PFSK-1 (cell line): ENCODE data around the gene SSR4.

Source experiments
- FOXP2 ChIP-seq: optimal IDR thresholded peaks from 2 replicates; pipeline ENCODE3; 2011; ENCODE audit warnings: borderline replicate concordance, control low read depth, inconsistent platforms; ENCODE audit not compliant: insufficient read depth; ENCODE audit errors: extremely low read length, extremely low read depth
- POLR2AphosphoS5 ChIP-seq: IDR thresholded peaks from 2 replicates; pipeline ENCODE4 v1.6.1; 2012; ENCODE audit warnings: low read depth, mild to moderate bottlenecking, control low read depth, low read length, moderate library complexity
- SIN3A ChIP-seq: IDR thresholded peaks from 2 replicates; pipeline ENCODE4 v1.6.1; 2012; ENCODE audit warnings: mild to moderate bottlenecking, low read length, moderate library complexity, borderline replicate concordance; ENCODE audit not compliant: insufficient read depth
- TAF1 ChIP-seq: IDR thresholded peaks from 2 replicates; pipeline ENCODE4 v1.6.1; 2012; ENCODE audit warnings: low read length, control low read depth, borderline replicate concordance; ENCODE audit not compliant: insufficient read depth
- TF ChIP-seq, protein P1 (sequence below), 2 experiments: IDR thresholded peaks; 2 replicates each; pipeline versions ENCODE4 v1.6.1 to v1.8.0; 2011 to 2012; ENCODE audit warnings: low read depth in 2 of 2, low read length in 2 of 2, control low read depth in 1 of 2, inconsistent platforms in 1 of 2, mild to moderate bottlenecking in 1 of 2, moderate library complexity in 1 of 2; ENCODE audit not compliant: insufficient read depth in 1 of 2

The SSR4 gene

DNA sequence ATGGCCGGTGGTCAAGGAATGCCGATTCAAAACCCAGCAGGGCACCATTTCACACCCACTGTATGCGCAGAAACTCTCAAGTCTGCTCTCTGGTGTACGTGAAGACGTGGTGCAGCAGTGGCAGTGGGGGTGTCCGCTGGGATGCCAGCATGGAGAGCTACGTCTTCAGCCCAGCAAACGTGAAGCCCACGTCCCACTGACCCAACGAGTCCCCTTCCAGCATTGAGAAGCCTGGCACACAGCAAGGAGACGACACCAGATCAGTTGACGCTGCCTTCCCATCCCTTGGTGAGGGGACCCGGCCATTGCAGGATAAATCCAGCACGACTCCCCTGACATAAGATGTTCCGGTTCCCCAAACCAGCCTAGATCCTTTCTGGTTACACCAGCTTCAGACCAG lies 32.6 kb upstream of the SSR4 start:
- no peak for TF ChIP-seq FOXP2
- TF ChIP-seq TAF1: no peak
- TF ChIP-seq, protein P1, sequence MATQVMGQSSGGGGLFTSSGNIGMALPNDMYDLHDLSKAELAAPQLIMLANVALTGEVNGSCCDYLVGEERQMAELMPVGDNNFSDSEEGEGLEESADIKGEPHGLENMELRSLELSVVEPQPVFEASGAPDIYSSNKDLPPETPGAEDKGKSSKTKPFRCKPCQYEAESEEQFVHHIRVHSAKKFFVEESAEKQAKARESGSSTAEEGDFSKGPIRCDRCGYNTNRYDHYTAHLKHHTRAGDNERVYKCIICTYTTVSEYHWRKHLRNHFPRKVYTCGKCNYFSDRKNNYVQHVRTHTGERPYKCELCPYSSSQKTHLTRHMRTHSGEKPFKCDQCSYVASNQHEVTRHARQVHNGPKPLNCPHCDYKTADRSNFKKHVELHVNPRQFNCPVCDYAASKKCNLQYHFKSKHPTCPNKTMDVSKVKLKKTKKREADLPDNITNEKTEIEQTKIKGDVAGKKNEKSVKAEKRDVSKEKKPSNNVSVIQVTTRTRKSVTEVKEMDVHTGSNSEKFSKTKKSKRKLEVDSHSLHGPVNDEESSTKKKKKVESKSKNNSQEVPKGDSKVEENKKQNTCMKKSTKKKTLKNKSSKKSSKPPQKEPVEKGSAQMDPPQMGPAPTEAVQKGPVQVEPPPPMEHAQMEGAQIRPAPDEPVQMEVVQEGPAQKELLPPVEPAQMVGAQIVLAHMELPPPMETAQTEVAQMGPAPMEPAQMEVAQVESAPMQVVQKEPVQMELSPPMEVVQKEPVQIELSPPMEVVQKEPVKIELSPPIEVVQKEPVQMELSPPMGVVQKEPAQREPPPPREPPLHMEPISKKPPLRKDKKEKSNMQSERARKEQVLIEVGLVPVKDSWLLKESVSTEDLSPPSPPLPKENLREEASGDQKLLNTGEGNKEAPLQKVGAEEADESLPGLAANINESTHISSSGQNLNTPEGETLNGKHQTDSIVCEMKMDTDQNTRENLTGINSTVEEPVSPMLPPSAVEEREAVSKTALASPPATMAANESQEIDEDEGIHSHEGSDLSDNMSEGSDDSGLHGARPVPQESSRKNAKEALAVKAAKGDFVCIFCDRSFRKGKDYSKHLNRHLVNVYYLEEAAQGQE (IDR thresholded peaks at IDR 0.05; ENCODE audit: insufficient read depth in 1 of 2, low read depth in 2 of 2, low read length in 2 of 2): no peak
- TF ChIP-seq SIN3A: no peak
- TF ChIP-seq POLR2AphosphoS5: no peak

DNA sequence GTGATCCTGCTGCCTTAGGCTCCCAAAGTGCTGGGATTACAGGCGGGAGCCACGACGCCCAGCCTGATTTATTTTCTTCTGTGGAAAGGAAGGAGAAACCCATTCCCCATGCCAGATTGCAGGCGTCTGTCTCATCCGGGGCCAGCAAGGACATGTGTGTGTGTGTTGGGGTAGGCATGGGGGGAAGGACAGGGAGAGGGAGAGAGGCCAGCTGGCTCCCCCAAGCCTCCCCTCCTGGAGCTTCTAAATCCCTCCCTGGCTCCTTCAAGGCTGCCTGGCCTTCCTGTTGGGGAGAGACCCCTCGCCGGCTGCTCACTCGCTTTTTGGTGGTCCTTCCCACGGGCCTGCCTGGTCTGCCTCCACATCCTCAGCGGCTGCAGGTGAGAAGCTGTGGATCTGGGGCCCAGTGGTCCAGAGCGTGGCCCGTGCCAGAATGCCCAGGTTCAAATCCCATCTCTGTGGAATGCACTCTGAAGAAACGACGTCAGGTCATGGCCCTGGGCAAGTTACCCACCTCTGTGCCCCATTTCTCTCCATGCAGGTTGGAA lies 31.8 kb upstream of the SSR4 start:
- TF ChIP-seq FOXP2: no peak
- TF ChIP-seq, protein P1 (IDR thresholded peaks at IDR 0.05; ENCODE audit: insufficient read depth in 1 of 2, low read depth in 2 of 2, low read length in 2 of 2): no peak

DNA sequence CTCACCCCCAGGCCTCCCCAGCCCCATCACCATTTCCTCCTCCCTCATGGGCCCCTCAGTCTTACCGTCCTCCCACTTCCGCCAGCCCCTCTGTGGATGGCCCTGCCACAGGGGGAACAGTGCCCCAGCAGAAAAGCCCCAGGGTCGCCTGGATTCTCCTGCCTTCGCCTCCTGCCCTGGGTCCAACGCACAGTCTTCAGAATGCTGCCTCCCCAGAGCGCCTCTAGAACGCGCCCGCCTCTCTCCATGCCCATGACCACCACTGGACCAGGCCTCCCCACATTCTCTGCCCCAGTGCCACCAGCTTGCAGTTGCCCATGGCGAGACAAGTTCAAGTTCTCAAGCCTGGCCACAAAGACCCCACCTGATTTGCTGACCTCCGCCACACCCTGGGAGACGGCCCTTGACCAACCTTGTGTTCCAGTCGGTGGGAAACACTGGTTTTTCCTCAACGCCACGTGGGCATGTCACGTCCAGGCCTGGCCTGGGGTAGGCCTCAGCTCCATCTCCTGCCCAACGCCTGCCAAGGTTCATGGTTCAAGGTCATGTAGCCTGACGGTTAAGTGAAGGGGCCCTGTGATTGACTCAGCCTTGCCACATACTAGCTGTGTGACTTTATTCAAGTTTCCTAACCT lies 31.1 kb upstream of the SSR4 start:
- TF ChIP-seq TAF1: no peak
- TF ChIP-seq, protein P1 (IDR thresholded peaks at IDR 0.05; ENCODE audit: insufficient read depth in 1 of 2, low read depth in 2 of 2, low read length in 2 of 2): no peak

DNA sequence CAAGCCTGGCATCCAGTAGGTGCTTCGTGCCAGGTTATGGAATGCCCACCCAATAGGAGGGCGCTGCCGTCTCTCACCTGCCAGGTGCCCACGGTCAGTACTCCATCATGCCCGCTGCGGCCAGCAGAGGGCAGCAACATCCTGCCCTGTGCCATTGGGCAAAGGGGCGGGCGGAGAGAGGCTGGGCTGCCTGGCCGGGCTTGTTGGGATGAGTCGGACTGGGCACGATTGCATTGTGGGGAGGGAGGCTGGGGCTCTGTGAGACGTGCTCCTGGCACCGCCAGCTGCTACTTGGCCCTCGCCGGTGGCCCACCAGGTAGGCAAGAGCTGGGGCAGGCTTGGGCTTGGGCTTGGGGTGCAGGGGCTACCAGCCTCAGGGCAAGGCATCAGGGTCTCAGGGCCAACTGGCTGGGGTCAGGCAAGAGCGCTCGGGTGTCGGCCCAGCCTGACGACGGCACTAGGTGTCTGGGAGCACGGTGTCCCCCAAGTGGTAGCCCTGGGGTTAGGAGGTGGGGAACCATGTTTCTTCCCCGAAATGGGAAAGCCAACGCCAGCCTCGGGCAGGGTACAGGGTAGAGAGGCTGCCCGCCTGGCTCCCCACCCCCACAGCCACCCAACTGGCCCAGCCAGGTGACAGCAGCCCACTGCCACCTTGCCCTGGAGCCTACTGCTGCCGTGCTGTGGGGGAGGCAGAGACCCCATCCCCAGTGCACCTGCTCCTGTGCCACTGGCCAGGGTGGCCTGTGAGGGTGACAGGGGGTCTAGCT lies 30.3 kb upstream of the SSR4 start, which contains the start of gene PLXNB3:
Gene PLXNB3, plus strand, starts transcription at position 261 of the 767 bp plus-strand sequence. CDS start 1,287 bp downstream, outside the sequence.
- TF ChIP-seq TAF1: no peak
- TF ChIP-seq FOXP2: no peak
- no peak for TF ChIP-seq SIN3A
- no peak for TF ChIP-seq POLR2AphosphoS5
- TF ChIP-seq, protein P1 (IDR thresholded peaks at IDR 0.05; ENCODE audit: insufficient read depth in 1 of 2, low read depth in 2 of 2, low read length in 2 of 2): no peak

DNA sequence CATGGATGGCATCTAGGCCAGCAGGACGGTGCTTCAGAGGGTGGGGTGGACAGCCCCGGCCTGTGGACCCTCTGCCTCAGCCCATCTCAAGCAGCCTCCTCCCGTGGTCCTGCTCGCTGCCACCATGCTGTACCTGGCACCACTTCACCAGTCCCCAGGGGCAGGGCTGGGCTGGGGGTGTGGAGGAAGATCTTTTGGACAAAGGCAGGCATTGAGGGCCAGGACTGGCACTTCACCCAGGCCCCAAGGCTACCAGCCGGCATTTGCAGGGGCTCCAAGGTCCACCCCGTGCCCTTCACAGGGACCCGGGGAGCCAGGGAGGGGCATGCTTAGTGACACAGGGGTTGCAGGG lies 29.7 kb upstream of the SSR4 start:
- TF ChIP-seq FOXP2: no peak
- no peak for TF ChIP-seq SIN3A
- no peak for TF ChIP-seq POLR2AphosphoS5
- TF ChIP-seq, protein P1 (IDR thresholded peaks at IDR 0.05; ENCODE audit: insufficient read depth in 1 of 2, low read depth in 2 of 2, low read length in 2 of 2): no peak
- no peak for TF ChIP-seq TAF1
